Measurements from ENCODE around the gene SERTAD3. TPM values are rescaled to one million over a fixed set of nuclear protein-coding genes. Genes with fewer than 3 reads are reported as not detected.
"Not testable (repeated sequence)": the region's sequence is repeated elsewhere in the genome, so short reads cannot be mapped to it uniquely, and the experiment has no call there.

SERTAD3 gene
- polyA plus RNA-seq, 5 donors = 23.6 to 39.5 (median 30.7) TPM

- no peak for DNase-seq
These were observed 31.3 kb downstream of the SERTAD3 start for GRCh38 chr19:40412866-40413265.

GRCh38 chr19:40411958-40412499 is 32.1 kb downstream of the SERTAD3 start:
- DNase-seq = no peak

DNA sequence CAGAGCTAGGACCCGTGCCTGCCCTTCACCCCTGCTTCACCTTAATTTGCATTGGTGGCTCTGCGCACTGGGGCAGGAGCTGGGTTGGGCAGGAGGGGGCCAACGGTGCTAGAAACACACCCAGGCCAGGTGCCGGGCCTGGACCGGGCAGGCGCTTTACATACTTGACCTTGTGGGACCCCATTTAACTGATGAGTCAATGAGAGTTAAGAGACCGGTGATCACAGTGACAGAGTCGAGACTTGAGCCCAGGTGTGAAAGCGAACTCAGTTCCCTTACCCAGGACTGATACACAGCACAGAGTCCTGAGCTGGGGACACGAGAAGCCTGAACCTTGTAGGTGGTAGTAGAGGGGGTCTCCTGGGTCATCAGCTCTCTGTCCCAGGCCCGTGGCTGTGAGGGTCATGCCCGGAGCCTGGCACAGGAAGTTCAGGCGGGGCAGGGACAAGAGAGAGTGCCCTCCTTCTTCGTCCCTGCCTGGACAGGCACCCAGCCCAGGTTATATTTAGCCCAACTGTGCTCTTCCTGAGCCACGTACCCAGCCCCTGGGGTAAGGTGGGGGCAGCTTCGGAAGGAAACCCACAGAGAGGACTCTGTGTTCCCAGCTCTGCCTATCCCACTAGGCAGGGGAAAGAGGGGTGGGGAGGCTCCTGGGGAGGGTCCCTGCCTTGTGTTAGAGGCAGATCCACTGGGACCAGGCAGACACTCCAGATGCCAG is 32.9 kb downstream of the SERTAD3 start:
- no peak for DNase-seq

DNA sequence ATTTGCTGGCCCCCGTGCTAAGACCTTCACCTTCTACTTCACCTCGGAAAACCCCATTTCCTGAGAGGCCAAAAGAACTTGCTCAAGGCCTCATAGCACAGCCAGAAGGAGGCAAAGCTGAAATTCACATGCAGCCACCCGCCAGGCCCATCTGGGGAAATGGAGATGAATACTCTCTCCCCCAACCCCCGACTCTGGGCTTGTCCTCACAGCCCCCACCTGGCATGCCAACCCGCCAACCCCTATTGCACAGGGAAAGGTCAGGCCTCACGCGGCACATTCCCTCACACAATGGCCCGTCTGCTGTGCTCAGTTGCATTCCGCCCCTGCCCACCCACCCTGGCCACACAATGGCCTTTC is 34.1 kb downstream of the SERTAD3 start:
- no peak for DNase-seq

DNA sequence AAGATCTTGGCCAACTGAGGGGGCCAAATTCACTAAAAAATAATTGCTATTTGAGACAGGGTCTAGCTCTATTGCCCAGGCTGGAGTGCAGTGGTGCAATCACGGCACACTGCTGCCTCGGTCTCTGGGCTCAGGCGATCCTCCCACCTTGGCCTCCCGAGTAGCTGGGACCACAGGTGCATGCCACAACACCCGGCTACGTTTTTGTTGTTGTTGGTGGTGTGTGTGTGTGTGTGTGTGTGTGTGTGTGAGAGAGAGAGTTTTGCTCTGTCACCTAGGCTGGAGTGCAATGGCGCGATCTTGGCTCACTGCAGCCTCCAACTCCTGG is 35.6 kb downstream of the SERTAD3 start:
- DNase-seq = not testable (repeated sequence)

DNA sequence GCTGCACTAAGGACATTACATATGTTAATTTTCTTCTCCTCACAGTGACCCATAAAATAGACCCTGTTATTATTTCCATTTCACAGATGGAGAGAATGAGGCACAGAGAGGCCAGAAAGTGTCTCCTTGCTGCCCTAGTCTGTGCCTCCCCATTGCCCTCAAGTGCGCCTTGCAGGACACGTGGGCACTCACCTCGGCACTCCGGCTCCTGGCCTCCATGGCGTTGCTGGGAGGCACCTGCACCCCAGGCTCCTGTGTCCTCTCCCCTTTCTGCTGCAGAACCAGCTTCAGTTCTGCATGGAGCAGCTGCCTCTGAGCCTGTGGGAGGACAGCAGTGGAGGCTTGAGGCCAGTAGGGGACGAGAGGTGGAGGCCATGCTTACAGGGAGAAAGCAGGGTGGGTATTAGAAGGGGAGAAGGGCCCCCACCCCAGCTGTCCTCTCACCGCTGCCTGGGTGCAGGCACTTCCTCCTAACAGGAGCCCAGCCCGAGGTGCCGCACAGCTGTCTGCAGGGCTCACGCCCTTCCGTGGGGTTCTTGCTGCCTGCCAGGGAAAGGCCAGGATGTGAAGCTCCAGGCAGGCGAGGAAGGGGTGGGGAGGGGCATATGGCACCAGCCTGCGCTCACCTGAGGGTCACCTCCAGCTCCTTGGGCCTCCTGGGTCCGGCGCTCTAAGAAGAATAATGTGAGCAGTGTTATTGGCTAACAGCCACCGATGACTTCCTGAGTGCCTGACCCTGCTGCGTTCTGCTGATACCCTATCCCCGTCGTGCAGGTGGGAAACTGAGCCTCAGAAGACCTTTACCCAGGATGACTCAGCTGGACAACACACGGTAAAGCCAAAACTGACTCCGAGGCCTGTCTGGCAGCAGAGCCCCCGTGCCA is 36.2 kb downstream of the SERTAD3 start:
- DNase-seq = no peak

GRCh38 chr19:40403262-40403984 is 40.7 kb downstream of the SERTAD3 start:
- peak; percentile 80 to 81 for DNase-seq

DNA sequence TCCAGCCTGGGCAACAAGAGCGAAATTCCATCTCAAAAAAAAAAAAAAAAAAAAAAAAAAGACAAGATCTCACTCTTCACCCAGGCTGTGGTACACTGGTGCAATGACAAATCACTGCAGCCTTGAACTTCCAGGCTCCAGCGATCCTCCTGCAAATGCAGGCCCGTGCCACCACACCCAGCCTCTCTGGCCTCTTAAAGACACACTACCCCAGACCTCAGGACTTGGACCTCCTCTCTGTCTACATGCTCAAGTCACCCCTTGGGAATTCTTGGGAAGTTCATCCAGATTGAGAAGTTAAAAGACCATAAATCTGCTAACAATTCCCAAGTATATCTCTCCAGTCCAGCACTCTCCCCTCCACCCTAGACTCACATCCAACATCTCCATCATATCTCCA is 43.6 kb downstream of the SERTAD3 start:
- no peak for DNase-seq

GRCh38 chr19:40398417-40399131 is 45.6 kb downstream of the SERTAD3 start:
- peak; percentile 32 to 45 for DNase-seq

DNA sequence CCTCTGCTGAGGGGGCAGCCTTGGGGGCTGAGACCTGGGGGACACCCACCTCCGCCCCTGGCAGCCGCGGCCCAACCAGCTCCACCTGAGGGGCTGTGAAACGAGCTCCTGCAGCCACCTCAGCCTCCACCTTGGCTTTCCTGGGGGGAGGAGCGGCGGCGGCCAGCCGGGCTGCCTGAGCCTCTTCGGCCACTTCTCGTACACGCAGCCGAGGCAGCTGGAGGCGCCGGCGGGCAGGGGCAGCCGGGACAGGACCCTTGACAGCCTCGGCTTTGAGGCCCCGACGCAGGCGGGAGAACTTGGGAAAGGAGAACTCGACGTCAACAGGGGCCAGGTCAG is 46.6 kb downstream of the SERTAD3 start:
- no peak for DNase-seq

GRCh38 chr19:40396886-40397567 is 47.1 kb downstream of the SERTAD3 start:
- DNase-seq = no peak

DNA sequence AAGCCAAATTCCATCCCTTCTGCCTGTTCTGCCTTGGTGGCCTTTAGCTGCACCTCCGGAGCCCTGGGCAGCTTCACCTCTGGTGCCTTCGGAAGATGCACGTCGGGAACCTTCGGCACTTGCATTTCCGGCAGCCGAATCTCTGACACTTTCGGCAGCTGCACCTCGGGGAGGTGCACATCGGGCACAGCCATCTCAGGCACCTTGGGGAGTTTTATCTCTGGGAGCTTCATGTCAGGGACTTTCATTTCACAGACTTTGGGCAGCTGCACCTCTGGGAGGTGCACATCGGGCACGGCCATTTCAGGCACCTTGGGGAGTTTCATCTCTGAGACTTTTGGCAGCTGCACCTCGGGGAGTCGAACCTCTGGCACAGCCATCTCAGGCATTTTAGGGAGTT is 48.2 kb downstream of the SERTAD3 start:
- no peak for DNase-seq

- DNase-seq = no peak
These were observed 49.3 kb downstream of the SERTAD3 start for GRCh38 chr19:40394816-40395210.

DNA sequence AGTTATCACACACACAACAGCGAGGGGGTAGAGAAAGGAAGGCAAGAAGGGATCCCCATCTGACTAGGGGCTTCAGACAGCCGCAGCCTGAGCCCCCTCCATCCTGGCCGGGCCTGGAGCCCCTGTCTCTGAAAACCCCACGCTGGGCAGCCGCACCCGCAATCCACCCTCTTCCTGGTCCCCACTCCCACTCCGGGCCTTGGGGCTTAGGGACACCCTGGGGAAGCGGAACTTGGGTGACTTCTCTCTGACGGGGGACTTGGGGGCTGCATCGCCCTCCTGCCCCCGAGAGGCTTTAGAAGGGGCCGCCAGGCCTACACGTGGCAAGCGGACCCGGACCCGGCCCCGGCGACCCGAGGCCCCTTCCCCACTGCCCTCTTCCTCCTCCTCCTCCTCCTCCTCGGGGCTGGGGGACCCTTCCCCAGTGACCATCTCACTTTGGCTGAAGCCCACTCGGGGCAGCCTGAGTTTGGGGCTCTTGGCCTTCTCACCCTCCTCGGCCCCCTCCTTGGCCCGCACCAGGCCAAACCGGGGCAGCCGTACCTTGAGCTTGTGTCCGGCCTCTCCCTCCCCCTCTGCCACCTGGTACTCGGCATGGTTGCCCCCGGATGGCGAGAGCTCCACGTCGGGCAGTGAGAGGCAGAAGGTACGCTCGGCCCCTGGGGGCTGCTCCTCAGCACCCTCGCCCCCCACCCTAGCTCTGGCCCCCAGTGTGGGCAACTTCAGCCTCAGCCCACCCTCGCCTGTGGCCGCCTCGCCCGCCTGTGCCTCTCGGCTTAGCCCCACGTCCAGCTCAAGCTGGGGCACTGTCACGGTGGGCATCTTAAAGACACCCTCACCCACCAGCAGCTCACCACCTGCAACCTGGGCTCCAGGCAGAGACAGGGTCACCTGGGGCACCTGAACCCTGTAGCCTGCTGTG is 50.0 kb downstream of the SERTAD3 start:
- no peak for DNase-seq

DNA sequence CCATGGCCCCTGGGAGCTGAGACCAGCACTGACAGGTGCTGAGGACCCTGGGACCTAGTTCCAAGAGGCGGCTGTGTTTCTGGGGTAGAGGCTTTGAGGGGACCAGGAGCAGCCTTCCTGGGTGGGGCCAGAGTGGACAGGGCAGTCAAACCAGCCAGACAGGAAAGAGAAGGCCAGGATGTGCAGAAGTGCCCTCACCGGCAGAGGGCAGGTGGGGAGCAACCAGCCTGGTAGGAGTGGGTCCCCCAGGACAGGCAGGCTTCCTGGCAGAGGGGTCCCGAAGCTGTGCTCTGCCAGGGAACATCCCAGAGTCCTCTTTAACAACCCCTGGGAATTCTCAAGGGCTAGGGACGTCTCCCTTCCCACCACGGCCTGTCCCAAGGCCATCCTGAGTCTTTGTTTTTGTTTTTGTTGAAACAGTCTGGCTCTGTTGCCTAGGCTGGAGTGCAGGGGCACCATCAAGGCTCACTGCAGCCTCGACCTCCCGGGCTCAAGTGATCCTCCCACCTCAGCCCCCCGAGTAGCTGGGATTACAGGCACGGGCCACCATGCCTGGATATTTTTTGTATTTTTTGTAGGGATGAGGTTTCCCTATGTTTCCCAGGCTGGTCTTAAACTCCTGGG is 51.1 kb downstream of the SERTAD3 start:
- peak; percentile 44 to 48 for DNase-seq

DNA sequence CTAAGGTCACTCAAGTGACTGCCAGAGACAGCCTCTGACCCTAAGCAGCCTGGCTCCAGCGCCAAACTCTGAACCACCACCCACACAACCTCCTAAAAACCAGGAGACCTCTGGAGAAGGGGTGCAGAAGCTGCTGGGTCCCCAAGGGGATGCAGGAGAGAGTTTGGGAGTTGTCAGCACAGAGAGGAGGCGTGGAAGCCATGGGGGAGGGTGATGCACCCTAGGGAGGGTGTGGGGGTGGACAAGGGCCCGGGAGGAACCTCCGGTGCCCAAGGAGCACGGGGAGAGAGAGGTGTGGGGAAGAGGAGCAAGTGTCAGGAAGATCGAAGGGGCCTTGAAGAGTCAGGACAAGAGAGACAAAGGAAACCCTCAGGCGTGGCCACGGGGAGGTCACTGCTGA is 52.0 kb downstream of the SERTAD3 start:
- no peak for DNase-seq

Measured in right lung (tissue), 5 donors.